GM21786 (cell line): Measurements from ENCODE around the gene LAMB1.
"Not testable (repeated sequence)": the region's sequence is repeated elsewhere in the genome, so short reads cannot be mapped to it uniquely, and the experiment has no call there.

Experiments
- ATAC-seq: cut with Tn5 transposase; IDR thresholded peaks from one replicate; pipeline ENCODE4 v1.9.1; 2021; ENCODE audit not compliant: unreplicated experiment

The LAMB1 gene

GRCh38 chr7:108002726-108003598, at the start of gene LAMB1:
LAMB1 (minus strand) TSS chr7:108003161; CDS start chr7:108002885, 276 bp downstream.
- ATAC-seq = no peak

GRCh38 chr7:108051454-108051853, 48.5 kb upstream of the LAMB1 start:
- no peak for ATAC-seq

GRCh38 chr7:108049962-108050361, 47.0 kb upstream of the LAMB1 start:
- peak; percentile 86 for ATAC-seq

GRCh38 chr7:108048422-108048821, 45.5 kb upstream of the LAMB1 start:
- ATAC-seq = no peak

- no peak for ATAC-seq
Measured at GRCh38 chr7:108046952-108047506, 44.1 kb upstream of the LAMB1 start.

- ATAC-seq = no peak
Measured at GRCh38 chr7:108045669-108046068, 42.7 kb upstream of the LAMB1 start.

GRCh38 chr7:108045154-108045553, 42.2 kb upstream of the LAMB1 start:
- no peak for ATAC-seq

GRCh38 chr7:108044345-108044744, 41.4 kb upstream of the LAMB1 start:
- ATAC-seq = no peak

- ATAC-seq = no peak
Measured at GRCh38 chr7:108038986-108039385, 36.0 kb upstream of the LAMB1 start.

GRCh38 chr7:108037741-108038140, 34.8 kb upstream of the LAMB1 start:
- ATAC-seq = no peak

GRCh38 chr7:108037140-108037539, 34.2 kb upstream of the LAMB1 start:
- ATAC-seq = no peak

GRCh38 chr7:108034586-108034985, 31.6 kb upstream of the LAMB1 start:
- ATAC-seq = no peak

GRCh38 chr7:108033776-108034497, 31.0 kb upstream of the LAMB1 start:
- no peak for ATAC-seq

- not testable (repeated sequence) for ATAC-seq
Measured at GRCh38 chr7:108033309-108033708, 30.3 kb upstream of the LAMB1 start.

- ATAC-seq = no peak
Measured at GRCh38 chr7:108030516-108030915, 27.6 kb upstream of the LAMB1 start.

GRCh38 chr7:108029034-108029433, 26.1 kb upstream of the LAMB1 start:
- no peak for ATAC-seq

GRCh38 chr7:108028111-108028510, 25.1 kb upstream of the LAMB1 start:
- ATAC-seq = no peak

- ATAC-seq = no peak
Measured at GRCh38 chr7:108027239-108027638, 24.3 kb upstream of the LAMB1 start.

- ATAC-seq = no peak
Measured at GRCh38 chr7:108026647-108027046, 23.7 kb upstream of the LAMB1 start.

GRCh38 chr7:108026116-108026515, 23.2 kb upstream of the LAMB1 start:
- no peak for ATAC-seq

GRCh38 chr7:108024538-108024937, 21.6 kb upstream of the LAMB1 start:
- no peak for ATAC-seq

GRCh38 chr7:108020585-108020984, 17.6 kb upstream of the LAMB1 start:
- no peak for ATAC-seq
